HepG2 (cell line): ENCODE measurements around the gene ANTXR1. TPM values are rescaled to one million over a fixed set of nuclear protein-coding genes. Genes with fewer than 3 reads are reported as not detected.

Experiments used
- ELF4 ChIP-seq: sonication (generic); formaldehyde crosslinking; IDR thresholded peaks from 2 replicates; pipeline ENCODE4 v1.5.0; 2020; ENCODE audit warnings: missing genetic modification reagents, mild to moderate bottlenecking, moderate library complexity, borderline replicate concordance
- HNRNPK ChIP-seq: fragments of 200-400 bp; formaldehyde crosslinking; IDR thresholded peaks from 2 replicates; pipeline ENCODE4 v1.6.1; 2018; ENCODE audit warnings: low read length, low read depth, moderate library complexity, mild to moderate bottlenecking; ENCODE audit not compliant: poor library complexity, severe bottlenecking
- HNRNPL ChIP-seq: fragments of 200-400 bp; formaldehyde crosslinking; IDR thresholded peaks from 2 replicates; pipeline ENCODE4 v1.6.1; 2017; ENCODE audit warnings: mild to moderate bottlenecking, low read depth, low read length
- NCOA5 ChIP-seq: sonication (generic); formaldehyde crosslinking; IDR thresholded peaks from 2 replicates; pipeline ENCODE4 v1.4.0; 2020; ENCODE audit warnings: missing genetic modification reagents
- NFE2 ChIP-seq: sonication (generic); formaldehyde crosslinking; IDR thresholded peaks from 2 replicates; pipeline ENCODE4 v1.4.0; 2020; ENCODE audit warnings: missing genetic modification reagents
- NFKBIZ ChIP-seq: IDR thresholded peaks from 2 replicates; pipeline ENCODE4 v1.6.1; 2018; ENCODE audit warnings: missing genetic modification reagents, missing compliant biosample characterization
- RFXAP ChIP-seq: sonication (generic); formaldehyde crosslinking; IDR thresholded peaks from 2 replicates; pipeline ENCODE4 v1.4.0; 2020; ENCODE audit warnings: missing genetic modification reagents, borderline replicate concordance
- ZBTB20 ChIP-seq: sonication (generic); formaldehyde crosslinking; IDR thresholded peaks from 2 replicates; pipeline ENCODE4 v1.8.1; 2023; ENCODE audit warnings: missing genetic modification reagents, low read depth, mild to moderate bottlenecking, borderline replicate concordance
- ZNF382 ChIP-seq: sonication (generic); formaldehyde crosslinking; IDR thresholded peaks from 2 replicates; pipeline ENCODE4 v1.5.0; 2020; ENCODE audit warnings: missing genetic modification reagents, mild to moderate bottlenecking, borderline replicate concordance
- ZNF841 ChIP-seq: sonication (generic); formaldehyde crosslinking; IDR thresholded peaks from 2 replicates; pipeline ENCODE4 v1.8.1; 2023; ENCODE audit warnings: missing genetic modification reagents, borderline replicate concordance
- ZSCAN21 ChIP-seq: sonication (generic); formaldehyde crosslinking; IDR thresholded peaks from 2 replicates; pipeline ENCODE4 v1.8.0; 2022; ENCODE audit warnings: mild to moderate bottlenecking, missing genetic modification reagents, moderate library complexity, borderline replicate concordance
- polyA plus RNA-seq, 8 experiments: library from polyadenylated mRNA; depleted of rRNA in 3 of 8; stranded (reverse) in 7 of 8; unstranded in 1 of 8; fragments of >200 nt; fragmentation: Illumina TruSeq in 4 of 8; extraction: Trizol in 4 of 8; gene quantifications; 2 replicates each; pipeline versions ENCODE4 v1.2.1 to v1.2.3, GENCODE V29; 2011 to 2016; ENCODE audit warnings: low read depth in 4 of 8, missing spikeins in 1 of 8, mixed read lengths in 1 of 8; ENCODE audit not compliant: insufficient read depth in 1 of 8
- total RNA-seq, 5 experiments: library from RNA; depleted of rRNA; stranded (reverse); fragments of >200 nt; fragmentation: Illumina TruSeq; extraction: Trizol; gene quantifications; 2 replicates each; pipeline ENCODE4 v1.2.3, GENCODE V29; 2016; ENCODE audit warnings: low read depth in 1 of 5
- TF ChIP-seq, protein P1 (sequence below), 2 experiments: sonication (generic) in 1 of 2; formaldehyde crosslinking in 1 of 2; IDR thresholded peaks; 2 replicates each; pipeline versions ENCODE4 v1.4.0 to v1.6.1; 2018 to 2020; ENCODE audit warnings: missing genetic modification reagents in 2 of 2, borderline replicate concordance in 1 of 2, low read depth in 1 of 2, mild to moderate bottlenecking in 1 of 2, missing biosample characterization in 1 of 2
- TF ChIP-seq, protein P2 (sequence below): sonication (generic); formaldehyde crosslinking; IDR thresholded peaks from 2 replicates; pipeline ENCODE4 v1.4.0; 2020; ENCODE audit warnings: missing genetic modification reagents
- TF ChIP-seq, protein P3 (sequence below): sonication (generic); formaldehyde crosslinking; IDR thresholded peaks from 2 replicates; pipeline ENCODE4 v1.9.0; 2021; ENCODE audit warnings: missing genetic modification reagents, mild to moderate bottlenecking, borderline replicate concordance
- TF ChIP-seq, protein P4 (sequence below): sonication (generic); formaldehyde crosslinking; IDR thresholded peaks from 2 replicates; pipeline ENCODE4 v1.5.0; 2020; ENCODE audit warnings: mild to moderate bottlenecking, missing genetic modification reagents, borderline replicate concordance
- TF ChIP-seq, protein P5 (sequence below): sonication (generic); formaldehyde crosslinking; IDR thresholded peaks from 2 replicates; pipeline ENCODE4 v1.5.0; 2020; ENCODE audit warnings: mild to moderate bottlenecking, missing genetic modification reagents
- TF ChIP-seq, protein P6 (sequence below): sonication (generic); formaldehyde crosslinking; IDR thresholded peaks from 2 replicates; pipeline ENCODE4 v1.4.0; 2020; ENCODE audit warnings: low read depth, mild to moderate bottlenecking, missing genetic modification reagents

Gene ANTXR1
- total and polyA plus RNA-seq, 2 of the 13 experiments (the other 11 are each of a cell fraction or from before 2014, with no cell fraction given): 4.5 to 12.7 TPM

DNA sequence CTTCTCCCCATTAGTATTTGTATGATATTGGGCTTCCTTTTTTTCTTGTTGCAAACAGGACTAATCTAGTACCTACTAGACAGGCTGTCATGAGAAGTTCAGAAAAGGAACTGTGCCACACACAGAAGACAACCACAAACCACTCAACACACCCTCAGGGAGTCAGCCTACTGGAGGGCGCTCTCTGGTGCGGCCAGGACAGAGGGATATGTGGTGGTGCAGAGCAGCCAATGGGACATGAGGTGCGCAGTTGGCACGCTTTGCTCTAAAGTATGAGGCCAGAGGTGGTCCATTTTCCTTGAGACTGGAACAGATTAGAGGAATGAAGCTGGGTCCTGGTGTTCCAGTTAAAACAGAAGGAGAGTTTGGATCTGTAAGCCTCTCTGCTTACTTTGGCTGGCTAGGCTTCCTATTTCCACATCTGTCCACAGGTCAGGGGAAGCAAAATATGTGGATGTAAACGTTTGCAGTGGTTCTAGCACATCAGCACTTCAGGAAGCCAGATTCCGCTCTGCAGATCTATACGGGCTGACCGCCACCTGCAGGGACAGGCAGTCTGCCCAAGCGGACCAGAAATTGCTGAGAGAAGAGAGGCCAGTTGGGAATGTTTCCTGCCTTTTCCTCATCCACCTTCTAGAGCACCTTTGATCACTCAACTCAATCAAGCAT, 260.0 kb downstream of the ANTXR1 start (continued):
- TF ChIP-seq, protein P1, sequence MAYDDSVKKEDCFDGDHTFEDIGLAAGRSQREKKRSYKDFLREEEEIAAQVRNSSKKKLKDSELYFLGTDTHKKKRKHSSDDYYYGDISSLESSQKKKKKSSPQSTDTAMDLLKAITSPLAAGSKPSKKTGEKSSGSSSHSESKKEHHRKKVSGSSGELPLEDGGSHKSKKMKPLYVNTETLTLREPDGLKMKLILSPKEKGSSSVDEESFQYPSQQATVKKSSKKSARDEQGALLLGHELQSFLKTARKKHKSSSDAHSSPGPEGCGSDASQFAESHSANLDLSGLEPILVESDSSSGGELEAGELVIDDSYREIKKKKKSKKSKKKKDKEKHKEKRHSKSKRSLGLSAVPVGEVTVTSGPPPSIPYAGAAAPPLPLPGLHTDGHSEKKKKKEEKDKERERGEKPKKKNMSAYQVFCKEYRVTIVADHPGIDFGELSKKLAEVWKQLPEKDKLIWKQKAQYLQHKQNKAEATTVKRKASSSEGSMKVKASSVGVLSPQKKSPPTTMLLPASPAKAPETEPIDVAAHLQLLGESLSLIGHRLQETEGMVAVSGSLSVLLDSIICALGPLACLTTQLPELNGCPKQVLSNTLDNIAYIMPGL (CRISPR knock-in tag; IDR thresholded peaks at IDR 0.05; ENCODE audit: borderline replicate concordance in 1 of 2, low read depth in 1 of 2): peak; percentile 12 to 54; a peak in 1 of 4 replicates
- TF ChIP-seq ZBTB20 (CRISPR knock-in tag): peak; percentile 59
- no peak for TF ChIP-seq ELF4 (CRISPR knock-in tag)
- no peak for TF ChIP-seq NCOA5 (CRISPR knock-in tag)
- TF ChIP-seq, protein P2, sequence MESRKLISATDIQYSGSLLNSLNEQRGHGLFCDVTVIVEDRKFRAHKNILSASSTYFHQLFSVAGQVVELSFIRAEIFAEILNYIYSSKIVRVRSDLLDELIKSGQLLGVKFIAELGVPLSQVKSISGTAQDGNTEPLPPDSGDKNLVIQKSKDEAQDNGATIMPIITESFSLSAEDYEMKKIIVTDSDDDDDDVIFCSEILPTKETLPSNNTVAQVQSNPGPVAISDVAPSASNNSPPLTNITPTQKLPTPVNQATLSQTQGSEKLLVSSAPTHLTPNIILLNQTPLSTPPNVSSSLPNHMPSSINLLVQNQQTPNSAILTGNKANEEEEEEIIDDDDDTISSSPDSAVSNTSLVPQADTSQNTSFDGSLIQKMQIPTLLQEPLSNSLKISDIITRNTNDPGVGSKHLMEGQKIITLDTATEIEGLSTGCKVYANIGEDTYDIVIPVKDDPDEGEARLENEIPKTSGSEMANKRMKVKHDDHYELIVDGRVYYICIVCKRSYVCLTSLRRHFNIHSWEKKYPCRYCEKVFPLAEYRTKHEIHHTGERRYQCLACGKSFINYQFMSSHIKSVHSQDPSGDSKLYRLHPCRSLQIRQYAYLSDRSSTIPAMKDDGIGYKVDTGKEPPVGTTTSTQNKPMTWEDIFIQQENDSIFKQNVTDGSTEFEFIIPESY (CRISPR knock-in tag): peak; percentile 100
- 0 out of 2 replicates have a peak, but pooled peaks have one; percentile 28 for TF ChIP-seq NFKBIZ (CRISPR knock-in tag)
- no peak for TF ChIP-seq ZNF841 (CRISPR knock-in tag)
- TF ChIP-seq, protein P3, sequence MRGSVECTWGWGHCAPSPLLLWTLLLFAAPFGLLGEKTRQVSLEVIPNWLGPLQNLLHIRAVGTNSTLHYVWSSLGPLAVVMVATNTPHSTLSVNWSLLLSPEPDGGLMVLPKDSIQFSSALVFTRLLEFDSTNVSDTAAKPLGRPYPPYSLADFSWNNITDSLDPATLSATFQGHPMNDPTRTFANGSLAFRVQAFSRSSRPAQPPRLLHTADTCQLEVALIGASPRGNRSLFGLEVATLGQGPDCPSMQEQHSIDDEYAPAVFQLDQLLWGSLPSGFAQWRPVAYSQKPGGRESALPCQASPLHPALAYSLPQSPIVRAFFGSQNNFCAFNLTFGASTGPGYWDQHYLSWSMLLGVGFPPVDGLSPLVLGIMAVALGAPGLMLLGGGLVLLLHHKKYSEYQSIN (CRISPR knock-in tag): no peak
- TF ChIP-seq RFXAP (CRISPR knock-in tag): no peak
- TF ChIP-seq HNRNPK: no peak
- TF ChIP-seq, protein P4, sequence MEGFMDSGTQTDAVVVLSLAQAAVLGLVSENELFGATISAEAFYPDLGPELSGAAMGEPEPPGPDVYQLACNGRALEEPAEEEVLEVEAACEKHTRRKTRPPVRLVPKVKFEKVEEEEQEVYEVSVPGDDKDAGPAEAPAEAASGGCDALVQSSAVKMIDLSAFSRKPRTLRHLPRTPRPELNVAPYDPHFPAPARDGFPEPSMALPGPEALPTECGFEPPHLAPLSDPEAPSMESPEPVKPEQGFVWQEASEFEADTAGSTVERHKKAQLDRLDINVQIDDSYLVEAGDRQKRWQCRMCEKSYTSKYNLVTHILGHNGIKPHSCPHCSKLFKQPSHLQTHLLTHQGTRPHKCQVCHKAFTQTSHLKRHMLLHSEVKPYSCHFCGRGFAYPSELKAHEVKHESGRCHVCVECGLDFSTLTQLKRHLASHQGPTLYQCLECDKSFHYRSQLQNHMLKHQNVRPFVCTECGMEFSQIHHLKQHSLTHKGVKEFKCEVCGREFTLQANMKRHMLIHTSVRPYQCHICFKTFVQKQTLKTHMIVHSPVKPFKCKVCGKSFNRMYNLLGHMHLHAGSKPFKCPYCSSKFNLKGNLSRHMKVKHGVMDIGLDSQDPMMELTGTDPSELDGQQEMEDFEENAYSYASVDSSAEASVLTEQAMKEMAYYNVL (CRISPR knock-in tag): peak; percentile 80
- TF ChIP-seq ZSCAN21 (CRISPR knock-in tag): no peak
- TF ChIP-seq, protein P5, sequence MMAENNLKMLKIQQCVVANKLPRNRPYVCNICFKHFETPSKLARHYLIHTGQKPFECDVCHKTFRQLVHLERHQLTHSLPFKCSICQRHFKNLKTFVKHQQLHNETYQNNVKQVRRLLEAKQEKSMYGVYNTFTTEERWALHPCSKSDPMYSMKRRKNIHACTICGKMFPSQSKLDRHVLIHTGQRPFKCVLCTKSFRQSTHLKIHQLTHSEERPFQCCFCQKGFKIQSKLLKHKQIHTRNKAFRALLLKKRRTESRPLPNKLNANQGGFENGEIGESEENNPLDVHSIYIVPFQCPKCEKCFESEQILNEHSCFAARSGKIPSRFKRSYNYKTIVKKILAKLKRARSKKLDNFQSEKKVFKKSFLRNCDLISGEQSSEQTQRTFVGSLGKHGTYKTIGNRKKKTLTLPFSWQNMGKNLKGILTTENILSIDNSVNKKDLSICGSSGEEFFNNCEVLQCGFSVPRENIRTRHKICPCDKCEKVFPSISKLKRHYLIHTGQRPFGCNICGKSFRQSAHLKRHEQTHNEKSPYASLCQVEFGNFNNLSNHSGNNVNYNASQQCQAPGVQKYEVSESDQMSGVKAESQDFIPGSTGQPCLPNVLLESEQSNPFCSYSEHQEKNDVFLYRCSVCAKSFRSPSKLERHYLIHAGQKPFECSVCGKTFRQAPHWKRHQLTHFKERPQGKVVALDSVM (CRISPR knock-in tag): no peak
- no peak for TF ChIP-seq ZNF382 (CRISPR knock-in tag)
- TF ChIP-seq HNRNPL: no peak
- no peak for TF ChIP-seq NFE2 (CRISPR knock-in tag)
- TF ChIP-seq, protein P6, sequence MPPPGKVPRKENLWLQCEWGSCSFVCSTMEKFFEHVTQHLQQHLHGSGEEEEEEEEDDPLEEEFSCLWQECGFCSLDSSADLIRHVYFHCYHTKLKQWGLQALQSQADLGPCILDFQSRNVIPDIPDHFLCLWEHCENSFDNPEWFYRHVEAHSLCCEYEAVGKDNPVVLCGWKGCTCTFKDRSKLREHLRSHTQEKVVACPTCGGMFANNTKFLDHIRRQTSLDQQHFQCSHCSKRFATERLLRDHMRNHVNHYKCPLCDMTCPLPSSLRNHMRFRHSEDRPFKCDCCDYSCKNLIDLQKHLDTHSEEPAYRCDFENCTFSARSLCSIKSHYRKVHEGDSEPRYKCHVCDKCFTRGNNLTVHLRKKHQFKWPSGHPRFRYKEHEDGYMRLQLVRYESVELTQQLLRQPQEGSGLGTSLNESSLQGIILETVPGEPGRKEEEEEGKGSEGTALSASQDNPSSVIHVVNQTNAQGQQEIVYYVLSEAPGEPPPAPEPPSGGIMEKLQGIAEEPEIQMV (CRISPR knock-in tag): 0 out of 2 replicates have a peak, but pooled peaks have one; percentile 57
